Upper lobe of left lung (tissue), 4 donors: ENCODE results near the gene PRICKLE4.

Source experiments
- CTCF ChIP-seq, 6 experiments: fragments of 450-650 bp in 4 of 6; fragments of 200-600 bp in 2 of 6; sonication (generic) in 2 of 6; IDR thresholded peaks; one replicate each; pipeline ENCODE4 v1.5.1; 2016 to 2019; ENCODE audit warnings: antibody characterized with exemption in 6 of 6
- EP300 ChIP-seq, 4 donors: sonication (generic); formaldehyde crosslinking; IDR thresholded peaks; one replicate each; pipeline ENCODE4 v1.5.1; 2017; ENCODE audit warnings: antibody characterized with exemption in 4 of 4, control low read depth in 2 of 4
- POLR2A ChIP-seq, 4 donors: fragments of 450-650 bp; IDR thresholded peaks; one replicate each; pipeline ENCODE4 v1.5.1; 2016 to 2017; ENCODE audit warnings: antibody characterized with exemption in 4 of 4, mild to moderate bottlenecking in 2 of 4
- POLR2AphosphoS5 ChIP-seq, 2 donors: sonication (generic); formaldehyde crosslinking; IDR thresholded peaks; one replicate each; pipeline ENCODE4 v1.5.1; 2017; ENCODE audit warnings: antibody characterized with exemption in 2 of 2

DNA sequence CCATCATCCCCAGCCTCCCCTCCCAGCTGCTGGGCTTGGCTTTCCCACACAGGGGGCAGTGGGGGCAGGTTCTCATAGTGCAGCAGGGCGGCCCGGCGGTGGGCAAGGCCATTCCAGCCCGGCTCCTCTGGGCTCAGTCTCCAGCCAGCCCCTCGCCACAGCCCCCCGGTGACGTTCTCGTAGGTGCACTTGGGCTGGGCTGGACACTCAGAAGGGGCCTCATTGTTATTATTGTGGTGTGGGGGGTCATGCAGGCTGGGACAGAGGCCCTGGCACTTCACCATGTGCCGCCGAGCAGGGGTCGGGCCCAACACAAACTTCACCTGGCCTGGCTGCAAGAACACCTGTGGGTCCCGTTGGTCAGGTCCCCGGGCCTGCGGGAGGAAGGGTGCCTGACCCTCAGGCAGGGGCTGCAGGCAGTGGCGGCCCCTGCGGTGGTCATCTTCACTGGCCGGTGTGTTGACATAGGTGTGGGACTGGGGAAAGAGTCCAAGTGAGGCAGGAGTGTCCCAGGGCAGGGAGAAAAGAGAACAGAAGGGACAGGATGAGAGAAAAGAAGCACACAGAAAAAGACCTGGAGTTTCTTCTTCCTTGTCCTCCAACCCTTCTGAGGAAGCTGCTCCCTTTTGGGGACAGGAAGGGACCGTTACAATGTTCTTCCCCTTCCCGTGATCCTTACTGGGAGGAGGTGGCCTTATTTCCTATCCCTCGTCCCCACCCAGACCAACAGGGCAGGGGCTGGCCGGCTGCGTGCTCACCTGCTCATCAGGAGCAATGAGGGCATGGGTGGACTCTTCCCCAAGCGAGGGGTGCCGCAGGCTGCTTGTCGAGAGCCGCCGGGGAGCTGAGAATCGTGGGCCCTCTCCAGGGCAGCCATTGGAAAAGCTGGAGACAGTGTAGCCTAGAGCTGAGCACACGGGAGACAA, 9.3 kb upstream of the PRICKLE4 start:
- TF ChIP-seq CTCF (IDR thresholded peaks at IDR 0.05) (no peak), POLR2AphosphoS5 (IDR thresholded peaks at IDR 0.05) (no peak), EP300 (IDR thresholded peaks at IDR 0.05) (no peak), POLR2A (IDR thresholded peaks at IDR 0.05) (no peak)
